ENCODE measurements around the gene SBF1. TPM values are rescaled to one million over a fixed set of nuclear protein-coding genes. Genes with fewer than 3 reads are reported as not detected.

The SBF1 gene
- total and polyA plus RNA-seq, 7 donors: 13.8 to 67.3 (median 23.2) TPM

DNA sequence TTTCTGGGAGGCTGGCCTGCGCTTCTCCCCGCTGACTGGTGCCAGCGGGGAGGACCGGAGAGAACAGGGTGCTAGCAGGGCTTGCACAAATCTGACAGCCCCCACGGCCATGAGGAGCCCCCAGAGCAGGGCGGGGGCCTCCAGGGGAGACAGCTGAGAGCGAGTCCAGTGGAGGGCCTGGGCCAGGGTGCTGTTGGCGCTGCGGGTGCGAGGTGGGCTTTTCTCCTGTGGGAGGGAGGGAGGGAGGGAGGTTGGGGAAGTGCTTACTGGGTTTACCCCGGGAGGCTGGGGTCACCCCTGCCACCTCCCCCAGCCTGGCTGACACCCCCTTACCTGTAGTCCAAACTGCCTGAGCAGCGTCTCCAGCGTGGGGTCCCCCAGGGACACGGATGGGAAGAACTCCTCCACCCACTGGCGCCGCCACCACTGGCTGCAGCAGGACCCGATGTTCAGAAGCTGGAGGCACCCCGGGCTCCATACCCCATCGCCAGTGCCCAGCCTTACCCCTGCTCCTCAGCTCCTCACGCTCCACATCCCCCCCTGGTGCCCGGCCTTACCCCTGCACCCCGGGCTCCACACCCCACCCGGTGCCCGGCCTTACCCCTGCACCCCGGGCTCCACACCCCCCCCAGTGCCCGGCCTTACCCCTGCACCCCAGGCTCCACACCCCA, 28.8 kb upstream of the SBF1 start:
- intact Hi-C loops (cut with DNase I): no loop called here
- Histone ChIP-seq H3K27me3 (no peaks in the 10 kb centered on the region), H3K9me3 (no peaks in the 10 kb centered on the region), H3K27ac (no peak overlapping the region), H3K4me3 (no peak overlapping the region), H3K4me1 (peaks cover 0 to 25% (median 16%) of the 10 kb centered on the region in 4 donors), H3K36me3 (peaks cover 20 to 36% (median 29%) of the 10 kb centered on the region in 4 donors)
- TF ChIP-seq EP300 (IDR thresholded peaks at IDR 0.05): no peak
- no peak for TF ChIP-seq POLR2A (IDR thresholded peaks at IDR 0.05)
- TF ChIP-seq, protein P1, sequence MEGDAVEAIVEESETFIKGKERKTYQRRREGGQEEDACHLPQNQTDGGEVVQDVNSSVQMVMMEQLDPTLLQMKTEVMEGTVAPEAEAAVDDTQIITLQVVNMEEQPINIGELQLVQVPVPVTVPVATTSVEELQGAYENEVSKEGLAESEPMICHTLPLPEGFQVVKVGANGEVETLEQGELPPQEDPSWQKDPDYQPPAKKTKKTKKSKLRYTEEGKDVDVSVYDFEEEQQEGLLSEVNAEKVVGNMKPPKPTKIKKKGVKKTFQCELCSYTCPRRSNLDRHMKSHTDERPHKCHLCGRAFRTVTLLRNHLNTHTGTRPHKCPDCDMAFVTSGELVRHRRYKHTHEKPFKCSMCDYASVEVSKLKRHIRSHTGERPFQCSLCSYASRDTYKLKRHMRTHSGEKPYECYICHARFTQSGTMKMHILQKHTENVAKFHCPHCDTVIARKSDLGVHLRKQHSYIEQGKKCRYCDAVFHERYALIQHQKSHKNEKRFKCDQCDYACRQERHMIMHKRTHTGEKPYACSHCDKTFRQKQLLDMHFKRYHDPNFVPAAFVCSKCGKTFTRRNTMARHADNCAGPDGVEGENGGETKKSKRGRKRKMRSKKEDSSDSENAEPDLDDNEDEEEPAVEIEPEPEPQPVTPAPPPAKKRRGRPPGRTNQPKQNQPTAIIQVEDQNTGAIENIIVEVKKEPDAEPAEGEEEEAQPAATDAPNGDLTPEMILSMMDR (IDR thresholded peaks at IDR 0.05): no peak
- TF ChIP-seq POLR2AphosphoS5 (IDR thresholded peaks at IDR 0.05): no peak
- peak; percentile 69 for DNase-seq
- 81 to 93% methylated on average over 25 to 26 of the region's 26 CpGs for WGBS, 2 donors

DNA sequence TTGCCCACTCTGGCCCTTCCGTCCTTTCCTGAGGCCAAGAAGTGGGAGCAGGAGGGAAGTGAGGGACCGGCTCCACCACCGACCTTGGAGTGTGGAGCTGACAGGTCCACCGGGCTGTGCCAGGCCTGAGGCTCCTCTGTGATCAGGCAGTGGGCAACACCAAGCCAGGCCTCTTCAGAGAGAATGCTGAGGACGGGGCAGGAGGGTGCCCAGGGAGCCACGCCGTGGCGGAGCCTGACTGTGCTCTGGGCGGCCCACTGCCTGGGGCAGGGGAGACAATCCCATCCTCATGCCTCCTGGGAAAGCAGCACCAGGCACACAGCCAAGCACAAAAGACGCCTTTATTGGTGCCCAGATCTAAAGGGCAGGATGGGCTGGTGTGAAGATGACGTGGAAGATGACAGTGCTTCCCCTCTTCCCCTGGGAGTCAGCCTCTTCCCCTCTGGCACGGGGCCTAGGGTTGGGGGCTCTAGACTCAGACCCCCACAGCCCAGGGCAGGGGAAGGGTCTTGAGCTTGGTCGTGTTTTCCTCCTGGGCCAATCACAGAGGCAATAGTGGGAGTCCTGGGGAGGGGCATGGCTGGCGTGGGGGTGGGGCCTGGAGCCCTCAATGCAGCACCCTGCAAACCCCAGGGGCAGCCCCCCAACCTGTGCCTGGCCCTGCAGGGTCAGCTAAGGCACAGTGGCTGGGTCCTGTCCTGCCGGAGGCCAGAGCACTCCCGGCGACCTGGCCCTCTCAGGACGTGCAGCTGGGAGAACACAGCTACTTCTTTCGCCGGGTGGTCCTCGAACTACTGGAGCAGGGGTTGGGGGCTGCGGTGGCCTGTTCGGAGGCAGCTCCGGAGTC, 28.0 kb upstream of the SBF1 start:
- 87 to 91% methylated on average over 24 of the region's 24 CpGs for WGBS, 2 donors
- DNase-seq: no peak
- H3K36me3 ChIP-seq: peaks cover 20 to 36% (median 29%) of the 10 kb centered on the region in 4 donors
- no peaks in the 10 kb centered on the region for H3K27me3 ChIP-seq
- no peak overlapping the region for H3K4me3 ChIP-seq
- intact Hi-C loops (cut with DNase I): no loop called here
- no peaks in the 10 kb centered on the region for H3K9me3 ChIP-seq
- no peak overlapping the region for H3K27ac ChIP-seq
- no peak for TF ChIP-seq EP300 (IDR thresholded peaks at IDR 0.05)
- TF ChIP-seq POLR2AphosphoS5 (IDR thresholded peaks at IDR 0.05): no peak
- no peak for TF ChIP-seq POLR2A (IDR thresholded peaks at IDR 0.05)
- TF ChIP-seq, protein P1 (IDR thresholded peaks at IDR 0.05): no peak
- H3K4me1 ChIP-seq: peaks cover 0 to 27% (median 13%) of the 10 kb centered on the region in 4 donors

DNA sequence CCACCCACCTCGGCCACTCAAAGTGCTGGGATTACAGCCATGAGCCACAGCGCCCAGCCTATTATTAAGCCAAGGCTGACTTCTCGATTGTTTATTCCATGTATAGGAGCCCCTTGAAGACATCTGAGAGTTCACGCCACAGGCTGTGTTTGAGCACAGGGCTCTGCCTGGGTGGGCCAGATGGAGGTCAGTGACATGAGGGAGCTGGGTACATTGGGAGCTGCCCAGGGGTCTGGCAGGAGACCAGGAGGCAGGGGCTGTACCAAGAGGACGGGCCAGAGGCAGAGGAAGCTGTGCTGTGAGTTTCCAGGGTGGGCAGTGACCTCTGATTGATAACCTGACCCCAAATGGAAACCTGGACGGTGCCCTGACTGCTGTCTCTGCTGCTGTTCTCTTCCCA, 27.3 kb upstream of the SBF1 start:
- Histone ChIP-seq H3K27ac (no peak overlapping the region), H3K27me3 (no peaks in the 10 kb centered on the region), H3K4me1 (peaks cover 0 to 26% (median 12%) of the 10 kb centered on the region in 4 donors), H3K36me3 (peaks cover 20 to 36% (median 29%) of the 10 kb centered on the region in 4 donors), H3K9me3 (no peaks in the 10 kb centered on the region), H3K4me3 (no peak overlapping the region)
- TF ChIP-seq POLR2AphosphoS5 (IDR thresholded peaks at IDR 0.05): no peak
- TF ChIP-seq POLR2A (IDR thresholded peaks at IDR 0.05): no peak
- WGBS, 2 donors: 87 to 89% methylated on average over 6 of the region's 6 CpGs
- DNase-seq: no peak
- intact Hi-C loops (cut with DNase I): no loop called here

DNA sequence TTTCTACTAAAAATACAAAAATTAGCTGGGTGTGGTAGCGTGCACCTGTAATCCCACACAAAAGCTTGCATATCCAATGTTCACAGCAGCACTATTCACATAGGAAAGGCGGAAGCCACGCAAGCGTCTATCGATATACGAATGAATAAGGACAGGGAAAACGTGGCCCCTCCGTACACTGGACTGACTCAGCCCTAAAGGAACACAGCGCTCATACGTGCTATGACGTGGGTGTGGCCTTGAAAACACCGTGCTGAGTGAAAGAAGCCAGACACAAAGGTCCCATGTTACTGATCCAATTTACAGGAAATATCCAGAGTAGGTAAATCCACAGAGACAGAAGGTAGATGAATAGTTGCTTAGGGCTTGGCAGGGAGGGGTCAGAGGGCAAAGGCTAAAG, 25.6 kb upstream of the SBF1 start:
- Histone ChIP-seq H3K27me3 (no peaks in the 10 kb centered on the region), H3K9me3 (no peaks in the 10 kb centered on the region), H3K4me3 (no peak overlapping the region), H3K27ac (no peak overlapping the region), H3K36me3 (peaks cover 15 to 28% (median 24%) of the 10 kb centered on the region in 4 donors), H3K4me1 (peaks cover 0 to 10% (median 0%) of the 10 kb centered on the region in 4 donors)
- no peak for DNase-seq
- WGBS, 2 donors: 84 to 89% methylated on average over 12 of the region's 12 CpGs
- TF ChIP-seq POLR2A (IDR thresholded peaks at IDR 0.05) (no peak), POLR2AphosphoS5 (IDR thresholded peaks at IDR 0.05) (no peak), EP300 (IDR thresholded peaks at IDR 0.05) (no peak)
- TF ChIP-seq, protein P1 (IDR thresholded peaks at IDR 0.05): no peak
- intact Hi-C loops (cut with DNase I): no loop called here

DNA sequence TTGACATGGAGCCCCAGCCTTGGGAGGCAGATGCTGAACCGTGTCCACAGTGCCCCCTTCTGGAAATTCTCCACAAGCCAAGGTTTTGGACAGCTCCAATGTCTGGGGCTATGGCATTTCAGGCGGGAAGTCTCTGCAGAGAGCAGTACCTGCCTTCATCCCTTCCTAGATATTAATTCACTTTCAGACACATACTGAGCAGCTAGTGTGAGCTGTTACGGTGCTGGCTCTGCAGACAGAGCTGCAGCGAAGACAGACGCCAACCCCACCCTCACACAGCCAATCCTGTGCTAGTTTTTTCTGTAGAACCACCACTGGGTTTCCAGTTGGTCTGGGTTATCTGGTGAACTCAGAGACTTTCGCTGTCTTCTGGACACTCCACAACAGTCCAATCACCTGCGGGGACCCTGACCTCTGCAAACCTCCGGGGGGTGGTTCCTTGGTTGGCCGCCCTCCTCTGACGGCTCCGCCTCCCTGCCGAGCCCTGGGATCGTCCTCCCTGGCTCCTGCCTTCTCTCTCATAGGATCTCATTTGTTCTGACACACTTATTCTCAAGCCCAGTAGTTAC, 23.6 kb upstream of the SBF1 start:
- Histone ChIP-seq H3K4me3 (no peak overlapping the region), H3K27me3 (no peaks in the 10 kb centered on the region), H3K36me3 (peaks cover 7 to 11% (median 9%) of the 10 kb centered on the region in 4 donors), H3K4me1 (peaks cover 0 to 8% (median 0%) of the 10 kb centered on the region in 4 donors), H3K9me3 (no peaks in the 10 kb centered on the region), H3K27ac (no peak overlapping the region)
- TF ChIP-seq, protein P1 (IDR thresholded peaks at IDR 0.05): peak in 3 of 4 experiments; percentile 17 to 28 (median 24)
- no peak for TF ChIP-seq POLR2A (IDR thresholded peaks at IDR 0.05)
- intact Hi-C loops (cut with DNase I): no loop called here
- 8 to 18% methylated on average over 13 of the region's 13 CpGs for WGBS, 2 donors
- no peak for DNase-seq

Measured in sigmoid colon (tissue), 7 donors.